ENCODE measurements around the gene POLR3H.

GRCh38 chr22:41551877-41552582, 7.8 kb upstream of the POLR3H start:
- TF ChIP-seq EZH2 (IDR thresholded peaks at IDR 0.05), result no peak
- TF ChIP-seq CTCF (IDR thresholded peaks at IDR 0.05), result no peak
- no peak for TF ChIP-seq EZH2phosphoT487 (IDR thresholded peaks at IDR 0.05)
